Measurements from ENCODE around the gene KLHL33. TPM values are rescaled to one million over a fixed set of nuclear protein-coding genes. Genes with fewer than 3 reads are reported as not detected.

KLHL33 gene, protein sequence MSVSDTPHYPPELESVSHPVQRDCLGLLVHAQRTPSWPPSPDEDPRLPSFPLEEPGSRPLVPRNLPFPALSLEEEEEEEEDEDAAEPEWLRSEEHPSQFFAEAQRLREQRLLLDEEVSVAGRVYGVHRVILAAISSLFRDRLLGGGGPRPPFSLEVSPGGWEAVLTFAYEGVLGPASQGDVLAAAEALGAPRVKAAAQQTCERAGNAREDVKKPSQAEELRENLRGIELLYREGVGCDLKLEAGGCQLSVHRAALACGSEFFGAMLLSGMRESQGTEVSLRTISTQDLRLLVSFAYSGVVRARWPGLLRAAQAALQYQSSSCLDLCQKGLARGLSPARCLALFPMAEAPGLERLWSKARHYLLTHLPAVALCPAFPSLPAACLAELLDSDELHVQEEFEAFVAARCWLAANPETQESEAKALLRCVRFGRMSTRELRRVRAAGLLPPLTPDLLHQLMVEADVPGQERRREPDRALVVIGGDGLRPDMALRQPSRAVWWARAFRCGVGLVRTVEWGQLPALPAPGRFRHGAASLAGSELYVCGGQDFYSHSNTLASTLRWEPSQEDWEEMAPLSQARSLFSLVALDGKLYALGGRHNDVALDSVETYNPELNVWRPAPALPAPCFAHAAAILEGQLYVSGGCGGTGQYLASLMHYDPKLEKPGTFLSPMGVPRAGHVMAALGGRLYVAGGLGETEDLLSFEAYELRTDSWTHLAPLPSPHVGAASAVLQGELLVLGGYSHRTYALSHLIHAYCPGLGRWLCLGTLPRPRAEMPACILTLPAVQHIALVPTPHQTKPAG
- total RNA-seq = under 1 TPM in 1 of 2 donors, not detected in 1; 0.26 TPM

DNA sequence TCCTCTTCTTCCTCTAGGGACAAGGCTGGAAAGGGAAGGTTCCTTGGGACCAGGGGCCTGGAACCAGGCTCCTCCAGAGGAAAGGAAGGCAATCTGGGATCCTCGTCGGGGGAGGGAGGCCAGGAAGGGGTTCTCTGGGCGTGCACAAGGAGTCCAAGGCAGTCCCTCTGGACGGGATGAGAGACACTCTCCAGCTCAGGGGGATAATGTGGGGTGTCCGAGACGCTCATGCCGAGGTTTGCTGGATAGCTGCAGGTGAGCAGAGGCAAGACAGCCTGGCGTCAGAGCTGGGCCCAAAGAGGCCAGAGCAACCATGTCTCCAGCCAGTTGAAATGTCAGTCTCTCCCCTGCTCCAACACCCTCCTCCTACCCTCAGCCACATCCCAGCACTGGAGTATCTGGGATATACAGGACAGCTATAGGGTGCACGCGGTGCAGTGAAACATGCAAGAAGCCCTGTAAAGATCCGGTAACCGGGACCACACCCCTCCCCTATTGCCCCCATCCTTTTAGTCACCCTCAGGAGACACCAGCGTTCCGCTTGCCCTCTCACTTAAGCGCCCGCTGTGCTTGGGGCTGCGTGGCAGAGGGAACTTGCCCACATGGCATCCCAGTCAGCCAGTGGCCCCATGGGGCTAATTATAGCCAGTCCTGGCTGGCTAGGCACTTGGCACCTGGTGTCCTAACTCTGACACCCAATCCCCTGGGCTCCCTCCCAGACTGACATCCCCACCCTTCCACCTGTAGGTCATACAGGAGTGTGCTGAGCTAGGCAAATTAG is at the start of gene KLHL33:
KLHL33 (minus strand) TSS at position 585 of the 781 bp plus-strand sequence; CDS start at position 230, 355 bp downstream.
- Histone ChIP-seq H3K4me1 (no peaks in the 10 kb centered on the region), H3K27ac (no peak within 1 kb of the TSS), H3K36me3 (replicated peaks in 1 of 2; ENCODE audit: insufficient read depth in 1 of 2, low read depth in 2 of 2) (no peaks in the 10 kb centered on the region), H3K27me3 (no peaks in the 10 kb centered on the region), H3K9me3 (no peaks in the 10 kb centered on the region), H3K4me3 (no peak within 1 kb of the TSS)
- TF ChIP-seq, protein P1, sequence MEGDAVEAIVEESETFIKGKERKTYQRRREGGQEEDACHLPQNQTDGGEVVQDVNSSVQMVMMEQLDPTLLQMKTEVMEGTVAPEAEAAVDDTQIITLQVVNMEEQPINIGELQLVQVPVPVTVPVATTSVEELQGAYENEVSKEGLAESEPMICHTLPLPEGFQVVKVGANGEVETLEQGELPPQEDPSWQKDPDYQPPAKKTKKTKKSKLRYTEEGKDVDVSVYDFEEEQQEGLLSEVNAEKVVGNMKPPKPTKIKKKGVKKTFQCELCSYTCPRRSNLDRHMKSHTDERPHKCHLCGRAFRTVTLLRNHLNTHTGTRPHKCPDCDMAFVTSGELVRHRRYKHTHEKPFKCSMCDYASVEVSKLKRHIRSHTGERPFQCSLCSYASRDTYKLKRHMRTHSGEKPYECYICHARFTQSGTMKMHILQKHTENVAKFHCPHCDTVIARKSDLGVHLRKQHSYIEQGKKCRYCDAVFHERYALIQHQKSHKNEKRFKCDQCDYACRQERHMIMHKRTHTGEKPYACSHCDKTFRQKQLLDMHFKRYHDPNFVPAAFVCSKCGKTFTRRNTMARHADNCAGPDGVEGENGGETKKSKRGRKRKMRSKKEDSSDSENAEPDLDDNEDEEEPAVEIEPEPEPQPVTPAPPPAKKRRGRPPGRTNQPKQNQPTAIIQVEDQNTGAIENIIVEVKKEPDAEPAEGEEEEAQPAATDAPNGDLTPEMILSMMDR (IDR thresholded peaks at IDR 0.05) = no peak
- ATAC-seq = no peak
- WGBS, 2 donors = 74 to 90% methylated on average over 9 to 17 of the region's 17 CpGs
- intact Hi-C loops (cut with DNase I) = no loop called here
- no peak for DNase-seq

GRCh38 chr14:20482382-20482781 is 46.4 kb upstream of the KLHL33 start:
- DNase-seq (no peak), ATAC-seq (no peak)
- Histone ChIP-seq H3K27ac (no peak overlapping the region), H3K27me3 (no peaks in the 10 kb centered on the region), H3K36me3 (replicated peaks in 1 of 2; ENCODE audit: insufficient read depth in 1 of 2, low read depth in 2 of 2) (peaks cover 0 to 2% of the 10 kb centered on the region in 2 donors), H3K4me1 (peaks cover 4% of the 10 kb centered on the region), H3K4me3 (no peak overlapping the region), H3K9me3 (no peaks in the 10 kb centered on the region)
- no peak for TF ChIP-seq POLR2A (IDR thresholded peaks at IDR 0.05)
- 73 to 81% methylated on average over 5 of the region's 5 CpGs for WGBS, 2 donors
- intact Hi-C loops (cut with DNase I) = no loop called here

DNA sequence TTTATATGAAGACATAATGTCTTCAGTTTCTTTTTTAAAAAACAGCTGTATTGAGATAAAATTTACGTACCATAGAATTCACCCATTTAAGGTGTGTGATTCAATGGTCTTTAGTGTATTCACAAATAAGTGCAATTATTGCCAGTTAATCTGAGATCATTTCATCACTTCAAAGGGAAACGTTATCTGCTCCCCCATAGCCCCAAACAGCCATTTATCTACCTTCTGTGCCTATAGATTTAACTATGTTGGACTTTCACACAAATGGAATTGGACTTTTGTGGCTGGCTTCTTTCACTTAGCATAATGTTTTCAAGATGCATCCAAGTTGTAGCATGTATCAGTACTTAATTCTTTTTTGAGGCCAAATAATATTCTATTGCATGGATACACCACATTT is 42.9 kb upstream of the KLHL33 start:
- ATAC-seq = no peak
- H3K27me3 ChIP-seq = no peaks in the 10 kb centered on the region
- H3K36me3 ChIP-seq (replicated peaks in 1 of 2; ENCODE audit: insufficient read depth in 1 of 2, low read depth in 2 of 2) = peaks cover 0 to 18% of the 10 kb centered on the region in 2 donors
- WGBS, 2 donors = 90 to 92% methylated on average over 2 of the region's 2 CpGs
- H3K4me3 ChIP-seq = no peak overlapping the region
- peaks cover 5% of the 10 kb centered on the region for H3K4me1 ChIP-seq
- no peak for TF ChIP-seq POLR2A (IDR thresholded peaks at IDR 0.05)
- TF ChIP-seq, protein P1 (IDR thresholded peaks at IDR 0.05) = no peak
- no peak for DNase-seq
- H3K9me3 ChIP-seq = no peaks in the 10 kb centered on the region
- no peak overlapping the region for H3K27ac ChIP-seq
- intact Hi-C loops (cut with DNase I) = no loop called here

DNA sequence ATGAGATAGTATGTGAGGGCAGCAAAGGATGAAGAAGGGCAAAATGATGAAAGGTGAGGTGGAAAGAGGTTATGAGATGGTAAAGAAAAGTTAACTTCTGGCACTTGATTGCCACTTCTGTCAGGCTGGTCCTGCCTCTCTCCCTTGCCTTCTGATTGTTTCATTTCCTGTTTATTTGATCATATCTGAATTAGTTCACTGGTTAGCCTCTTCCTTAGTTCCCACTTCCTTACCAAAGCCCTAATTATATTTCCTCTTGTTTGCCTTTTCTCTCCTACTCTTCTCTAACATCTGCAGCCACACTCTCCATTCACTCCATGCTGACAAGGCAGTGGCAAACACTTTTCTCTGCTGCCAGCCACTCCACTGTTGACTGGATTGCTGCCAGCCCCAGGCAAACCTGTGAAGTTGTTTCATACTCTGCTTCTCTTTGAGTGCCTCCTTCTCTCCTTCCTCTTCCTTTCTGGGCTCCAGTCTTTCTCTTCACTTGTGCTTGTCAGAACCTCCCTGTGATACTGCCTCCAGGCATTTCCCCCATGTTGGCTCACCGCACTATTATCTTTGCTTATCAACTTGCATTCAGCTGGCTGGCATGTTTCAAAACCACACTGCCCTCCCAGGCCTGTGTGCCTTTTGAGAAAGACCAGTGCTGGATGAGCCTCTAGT is 41.4 kb upstream of the KLHL33 start:
- no peak for TF ChIP-seq POLR2A (IDR thresholded peaks at IDR 0.05)
- TF ChIP-seq, protein P1 (IDR thresholded peaks at IDR 0.05) = no peak

More for the DNA sequence above, 41.4 kb upstream of the KLHL33 start:
- Histone ChIP-seq H3K36me3 (replicated peaks in 1 of 2; ENCODE audit: insufficient read depth in 1 of 2, low read depth in 2 of 2) (peaks cover 0 to 18% of the 10 kb centered on the region in 2 donors), H3K4me1 (peaks cover 14% of the 10 kb centered on the region), H3K4me3 (no peak overlapping the region), H3K9me3 (no peaks in the 10 kb centered on the region), H3K27me3 (no peaks in the 10 kb centered on the region), H3K27ac (peak overlapping the region in 2 of 4 donors; percentile 13 to 41)
- 27% methylated on average over 1 of the region's 1 CpG for WGBS, 2 donors
- ATAC-seq (no peak), DNase-seq (peak in 3 of 4 donors; percentile 23 to 51 (median 44))
- intact Hi-C loops (cut with DNase I) = no loop called here

Data from body of pancreas (tissue), 4 donors.